ENCODE measurements around the gene GNA14. TPM values are rescaled to one million over a fixed set of nuclear protein-coding genes. Genes with fewer than 3 reads are reported as not detected.

The GNA14 gene
- total RNA-seq, 2 experiments from 2014 or later: not detected

- no peak overlapping the region for H3K4me2 ChIP-seq (ENCODE audit: low read length)
- H3K4me1 ChIP-seq (ENCODE audit: insufficient read depth, low read length, poor library complexity, severe bottlenecking): no peaks in the 10 kb centered on the region
- no peaks in the 10 kb centered on the region for H3K36me3 ChIP-seq (ENCODE audit: insufficient read depth, low read length)
- BruUV-seq (replicated peaks): no TSS peak
- POLR2A ChIA-PET: no interaction called here
- H3K4me3 ChIP-seq (ENCODE audit: low read depth, low read length, poor library complexity, severe bottlenecking): no peak overlapping the region
- H3K27ac ChIP-seq (ENCODE audit: low read depth, low read length, poor library complexity, severe bottlenecking): no peak overlapping the region
- DNase-seq (ENCODE audit: low spot score): no peak
- H2AFZ ChIP-seq (ENCODE audit: low read length): no peak overlapping the region
- H4K20me1 ChIP-seq (ENCODE audit: insufficient read depth, low read length): no peaks in the 10 kb centered on the region
- intact Hi-C loops (cut with micrococcal nuclease; ENCODE audit: unreplicated experiment): no loop called here
- CTCF ChIA-PET (ENCODE audit: unreplicated experiment): no interaction called here
- H3K9me2 ChIP-seq (ENCODE audit: insufficient read depth, low read length): no peaks in the 10 kb centered on the region
- H3K79me2 ChIP-seq (ENCODE audit: insufficient read depth, low read depth, low read length): no peaks in the 10 kb centered on the region
- no peaks in the 10 kb centered on the region for H3K9me3 ChIP-seq (ENCODE audit: low read length)
- TF ChIP-seq EZH2phosphoT487 (IDR thresholded peaks at IDR 0.05; ENCODE audit: borderline replicate concordance, low read depth, low read length) (no peak), CTCF (conservative IDR thresholded peaks at IDR 0.05; ENCODE audit: low read length) (no peak)
Measured at GRCh38 chr9:77667151-77667550, 19.0 kb upstream of the GNA14 start.

- no peak overlapping the region for H3K4me2 ChIP-seq (ENCODE audit: low read length)
- no TSS peak for BruUV-seq (replicated peaks)
- intact Hi-C loops (cut with micrococcal nuclease; ENCODE audit: unreplicated experiment): no loop called here
Measured at GRCh38 chr9:77663754-77664153, 15.6 kb upstream of the GNA14 start.

More at GRCh38 chr9:77663754-77664153, 15.6 kb upstream of the GNA14 start:
- H3K27ac ChIP-seq (ENCODE audit: low read depth, low read length, poor library complexity, severe bottlenecking): no peak overlapping the region
- DNase-seq (ENCODE audit: low spot score): no peak
- H3K4me1 ChIP-seq (ENCODE audit: insufficient read depth, low read length, poor library complexity, severe bottlenecking): no peaks in the 10 kb centered on the region
- H3K9me3 ChIP-seq (ENCODE audit: low read length): no peaks in the 10 kb centered on the region
- H3K36me3 ChIP-seq (ENCODE audit: insufficient read depth, low read length): no peaks in the 10 kb centered on the region
- H3K9me2 ChIP-seq (ENCODE audit: insufficient read depth, low read length): no peaks in the 10 kb centered on the region
- H3K4me3 ChIP-seq (ENCODE audit: low read depth, low read length, poor library complexity, severe bottlenecking): no peak overlapping the region
- POLR2A ChIA-PET: no interaction called here
- TF ChIP-seq EZH2phosphoT487 (IDR thresholded peaks at IDR 0.05; ENCODE audit: borderline replicate concordance, low read depth, low read length) (no peak), CTCF (conservative IDR thresholded peaks at IDR 0.05; ENCODE audit: low read length) (no peak)
- CTCF ChIA-PET (ENCODE audit: unreplicated experiment): no interaction called here
- H2AFZ ChIP-seq (ENCODE audit: low read length): no peak overlapping the region
- no peaks in the 10 kb centered on the region for H3K79me2 ChIP-seq (ENCODE audit: insufficient read depth, low read depth, low read length)
- no peaks in the 10 kb centered on the region for H4K20me1 ChIP-seq (ENCODE audit: insufficient read depth, low read length)

All from OCI-LY7 (cell line).